Measurements from ENCODE around the gene RGS3.

DNA sequence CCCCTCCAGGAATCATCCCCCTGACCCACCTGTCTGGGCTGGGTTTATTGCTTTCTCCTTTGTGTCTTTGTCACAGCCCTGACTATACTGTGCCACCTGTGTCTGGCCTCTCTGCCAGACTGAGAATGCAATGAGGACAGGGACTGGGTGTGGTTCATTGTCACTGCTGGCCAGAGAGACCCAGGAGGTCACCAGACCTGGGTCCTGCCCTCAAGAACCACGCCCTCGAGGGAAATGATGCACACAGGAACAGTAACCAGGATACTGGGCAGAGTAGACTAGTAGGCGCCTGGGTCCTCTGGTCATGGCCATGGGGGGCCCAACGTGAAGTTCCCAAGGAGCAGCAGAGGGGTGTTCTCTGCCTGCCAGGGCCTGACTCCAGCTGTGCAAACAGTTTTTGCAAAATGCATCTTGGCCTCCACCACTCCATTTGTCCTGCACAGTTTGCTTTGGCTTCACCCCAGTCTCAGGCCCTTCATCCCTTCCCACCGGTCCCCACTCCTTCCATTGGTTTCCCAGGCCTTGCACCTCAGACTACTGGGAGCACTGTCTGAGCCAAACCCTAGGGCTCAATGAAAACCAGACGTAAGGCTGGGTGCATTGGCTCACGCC, 17.8 kb downstream of the RGS3 start:
- TF ChIP-seq, protein P1, sequence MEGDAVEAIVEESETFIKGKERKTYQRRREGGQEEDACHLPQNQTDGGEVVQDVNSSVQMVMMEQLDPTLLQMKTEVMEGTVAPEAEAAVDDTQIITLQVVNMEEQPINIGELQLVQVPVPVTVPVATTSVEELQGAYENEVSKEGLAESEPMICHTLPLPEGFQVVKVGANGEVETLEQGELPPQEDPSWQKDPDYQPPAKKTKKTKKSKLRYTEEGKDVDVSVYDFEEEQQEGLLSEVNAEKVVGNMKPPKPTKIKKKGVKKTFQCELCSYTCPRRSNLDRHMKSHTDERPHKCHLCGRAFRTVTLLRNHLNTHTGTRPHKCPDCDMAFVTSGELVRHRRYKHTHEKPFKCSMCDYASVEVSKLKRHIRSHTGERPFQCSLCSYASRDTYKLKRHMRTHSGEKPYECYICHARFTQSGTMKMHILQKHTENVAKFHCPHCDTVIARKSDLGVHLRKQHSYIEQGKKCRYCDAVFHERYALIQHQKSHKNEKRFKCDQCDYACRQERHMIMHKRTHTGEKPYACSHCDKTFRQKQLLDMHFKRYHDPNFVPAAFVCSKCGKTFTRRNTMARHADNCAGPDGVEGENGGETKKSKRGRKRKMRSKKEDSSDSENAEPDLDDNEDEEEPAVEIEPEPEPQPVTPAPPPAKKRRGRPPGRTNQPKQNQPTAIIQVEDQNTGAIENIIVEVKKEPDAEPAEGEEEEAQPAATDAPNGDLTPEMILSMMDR (IDR thresholded peaks at IDR 0.05) = no peak
- no peak for TF ChIP-seq POLR2A (IDR thresholded peaks at IDR 0.05)

Measured in thyroid gland (tissue), 4 donors.